ENCODE results near the gene REM2.

- no peak for TF ChIP-seq EZH2 (IDR thresholded peaks at IDR 0.05; ENCODE audit: borderline replicate concordance, low read length)
- TF ChIP-seq CTCF (conservative IDR thresholded peaks at IDR 0.05 in 1 of 2, IDR thresholded peaks at IDR 0.05 in 1 of 2; ENCODE audit: extremely low read depth in 1 of 2, insufficient read depth in 1 of 2, low read depth in 1 of 2, low read length in 2 of 2) = no peak
Measured at GRCh38 chr14:22897357-22897756, 14.3 kb downstream of the REM2 start.

Data from mammary epithelial cell (primary cell).